GM21825 (cell line): ENCODE data around the gene SKIC3.

Experiments
- ATAC-seq: cut with Tn5 transposase; IDR thresholded peaks from one replicate; pipeline ENCODE4 v1.9.1; 2021; ENCODE audit warnings: mild to moderate bottlenecking, moderate library complexity; ENCODE audit not compliant: unreplicated experiment

SKIC3 gene

DNA sequence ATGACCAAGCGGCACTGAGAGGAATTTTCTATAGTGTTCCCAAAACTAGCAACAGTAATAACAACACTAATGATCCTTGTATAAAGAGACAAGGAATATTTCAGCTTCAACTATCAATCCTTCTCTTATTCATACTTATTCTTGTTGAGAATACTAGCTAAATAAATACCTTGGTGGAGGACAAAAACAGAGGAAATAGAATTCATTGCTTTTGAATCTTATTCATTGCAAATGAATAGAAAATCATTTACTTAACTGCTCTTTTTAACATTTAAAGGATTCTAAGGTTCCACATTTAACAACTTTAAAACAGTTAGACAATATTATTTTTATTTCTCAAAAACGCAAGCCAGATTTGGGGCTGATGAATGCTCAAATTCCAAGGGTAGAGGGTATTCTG is 22.4 kb downstream of the SKIC3 start:
- ATAC-seq, result no peak

GRCh38 chr5:95531491-95531890 is 23.3 kb downstream of the SKIC3 start:
- ATAC-seq, result no peak

GRCh38 chr5:95530416-95530815 is 24.4 kb downstream of the SKIC3 start:
- ATAC-seq, result no peak

DNA sequence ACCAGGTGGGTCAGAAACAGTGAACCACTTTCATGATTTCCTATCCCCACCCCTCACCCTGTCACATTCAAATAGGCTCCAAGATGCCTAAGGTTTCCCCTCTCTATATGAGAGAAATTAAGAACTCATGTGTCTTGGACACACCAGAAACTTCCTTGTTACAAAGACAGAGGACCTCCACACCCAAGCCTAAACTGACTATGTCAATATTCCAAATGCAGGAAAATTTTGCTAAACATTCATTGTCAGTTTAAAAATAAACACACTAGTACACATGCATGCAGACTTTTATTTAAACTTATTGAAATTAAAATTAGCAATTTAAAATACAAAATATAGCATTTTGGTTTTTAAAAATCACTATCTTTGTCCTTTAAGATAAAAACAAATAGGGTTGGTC is 26.2 kb downstream of the SKIC3 start:
- no peak for ATAC-seq

GRCh38 chr5:95526871-95527270 is 27.9 kb downstream of the SKIC3 start:
- ATAC-seq, result no peak

- no peak for ATAC-seq
Observed at GRCh38 chr5:95524423-95524822, 30.4 kb downstream of the SKIC3 start.

DNA sequence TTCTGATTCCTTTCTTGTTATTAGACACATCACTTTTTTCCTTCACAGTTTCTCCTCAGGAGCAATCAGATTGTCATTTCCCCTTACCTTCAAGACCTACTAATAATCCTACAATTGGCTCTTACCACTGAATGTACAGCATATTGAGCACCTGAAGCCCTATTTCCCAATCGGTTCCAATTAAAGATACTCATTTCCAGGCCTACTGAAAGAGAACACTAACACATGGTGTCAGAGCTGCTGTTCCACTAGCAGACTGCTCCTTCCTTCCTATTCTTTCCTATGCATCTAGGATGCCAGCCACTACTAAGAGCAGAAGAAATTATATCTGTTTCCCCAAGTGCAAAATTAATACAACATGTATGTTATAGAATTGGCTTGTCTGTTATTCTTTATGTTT is 34.6 kb downstream of the SKIC3 start:
- no peak for ATAC-seq

DNA sequence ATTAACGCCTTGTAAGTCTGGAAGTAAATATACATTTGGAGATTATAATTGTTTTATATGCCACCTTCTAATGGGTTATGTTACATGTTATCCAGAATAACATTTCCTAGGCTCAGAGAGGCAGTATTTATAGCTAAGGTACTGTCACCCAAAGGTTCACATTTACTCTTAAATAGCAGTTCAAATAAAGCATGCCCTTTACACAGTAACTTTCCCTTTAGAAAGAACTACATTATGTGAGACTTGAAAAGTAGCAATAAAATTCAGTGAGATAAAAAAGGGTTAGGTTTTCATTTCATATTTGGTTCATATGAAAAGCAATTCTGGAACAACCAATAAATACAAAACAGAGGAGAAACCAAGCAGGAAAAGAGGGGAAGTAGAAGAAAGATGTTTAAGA is 35.1 kb downstream of the SKIC3 start:
- no peak for ATAC-seq

DNA sequence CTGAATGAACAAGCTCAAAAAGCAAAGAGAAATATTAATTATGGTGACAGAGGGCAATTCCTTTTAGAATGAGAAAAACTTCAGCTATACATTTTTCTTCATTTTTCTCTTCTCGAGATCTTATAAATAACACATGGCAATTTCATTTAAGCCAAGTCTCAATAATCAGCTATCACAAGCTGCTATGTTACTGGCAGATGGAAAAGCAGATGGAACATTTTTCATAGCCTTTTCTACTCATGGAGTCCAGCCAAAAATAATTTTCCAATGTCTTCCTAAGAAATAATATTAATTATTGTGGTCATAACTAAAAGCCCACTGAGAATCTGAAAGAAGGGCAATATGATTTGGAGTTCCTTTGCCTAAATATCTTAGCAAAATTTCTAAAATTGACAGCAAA is 35.6 kb downstream of the SKIC3 start:
- no peak for ATAC-seq

DNA sequence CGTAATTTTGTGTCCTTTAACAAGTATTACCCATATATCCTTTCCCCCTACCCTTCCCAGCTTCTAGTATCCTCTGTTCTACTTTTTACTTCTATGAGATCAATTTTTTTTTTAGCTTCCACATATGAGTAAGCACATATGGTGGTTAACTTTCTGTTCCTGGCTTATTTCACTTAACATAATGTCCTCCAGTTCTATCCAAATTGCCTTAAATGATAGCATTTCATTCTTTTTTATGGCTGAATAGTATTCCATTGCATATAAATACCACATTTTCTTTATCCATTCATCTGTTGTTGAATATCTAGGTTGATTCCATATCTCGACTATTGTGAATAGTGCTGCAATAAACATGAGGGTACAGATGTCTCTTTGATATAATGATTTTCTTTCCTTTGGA is 36.4 kb downstream of the SKIC3 start:
- ATAC-seq, result no peak

DNA sequence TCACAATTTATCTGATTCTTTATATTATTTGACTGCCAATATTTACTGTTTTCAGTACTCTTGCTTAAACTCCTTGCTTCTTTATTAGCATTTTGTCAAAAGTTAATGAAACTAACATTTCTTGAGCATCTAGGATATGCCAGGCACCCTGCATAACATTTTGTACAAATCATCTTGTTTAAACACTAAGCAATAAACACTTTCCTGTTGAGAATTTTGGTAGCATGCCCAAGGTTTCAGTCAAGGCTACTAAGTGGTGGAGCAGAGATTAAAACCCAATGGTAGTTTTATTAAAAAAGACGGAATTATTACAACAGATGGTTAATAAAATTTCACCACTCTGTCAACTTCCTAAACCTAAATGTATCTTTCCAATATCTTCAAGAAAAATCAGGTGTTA is 43.2 kb downstream of the SKIC3 start:
- ATAC-seq, result no peak

- no peak for ATAC-seq
Observed at GRCh38 chr5:95508550-95508949, 46.2 kb downstream of the SKIC3 start.
